HepG2 (cell line): ENCODE data around the gene SLC2A6.

Source experiments
- JARID2 ChIP-seq: sonication (generic); formaldehyde crosslinking; IDR thresholded peaks from 2 replicates; pipeline ENCODE4 v1.8.1; 2023; ENCODE audit warnings: missing genetic modification reagents, inconsistent platforms; ENCODE audit not compliant: insufficient replicate concordance
- POLR2AphosphoS5 ChIP-seq: IDR thresholded peaks from 2 replicates; pipeline ENCODE4 v1.6.1; 2012; ENCODE audit warnings: low read depth, low read length
- SUZ12 ChIP-seq: fragments of 150-350 bp; IDR thresholded peaks from 2 replicates; pipeline ENCODE4 v1.6.1; 2014; ENCODE audit warnings: low read depth, low read length
- TCF12 ChIP-seq, 2 experiments: fragments of 450-650 bp in 1 of 2; sonication (generic) in 1 of 2; formaldehyde crosslinking in 1 of 2; IDR thresholded peaks; 2 replicates each; pipeline versions ENCODE4 v1.6.1 to v1.8.0; 2017 to 2022; ENCODE audit warnings: antibody characterized with exemption in 1 of 2, mild to moderate bottlenecking in 1 of 2, missing genetic modification reagents in 1 of 2, moderate library complexity in 1 of 2
- ZNF260 ChIP-seq: sonication (generic); formaldehyde crosslinking; IDR thresholded peaks from 2 replicates; pipeline ENCODE4 v1.4.0; 2020; ENCODE audit warnings: missing genetic modification reagents, low read depth, mild to moderate bottlenecking, borderline replicate concordance
- TF ChIP-seq, protein P1 (sequence below), 2 experiments: IDR thresholded peaks; 2 replicates each; pipeline ENCODE4 v1.6.1; 2011 to 2012; ENCODE audit warnings: low read length in 2 of 2, borderline replicate concordance in 1 of 2, low read depth in 1 of 2, mild to moderate bottlenecking in 1 of 2, moderate library complexity in 1 of 2
- TF ChIP-seq, protein P2 (sequence below): sonication (generic); formaldehyde crosslinking; IDR thresholded peaks from 2 replicates; pipeline ENCODE4 v1.4.0; 2020; ENCODE audit warnings: mild to moderate bottlenecking, missing genetic modification reagents
- TF ChIP-seq, protein P3 (sequence below): IDR thresholded peaks from 2 replicates; pipeline ENCODE4 v1.6.1; 2012; ENCODE audit warnings: inconsistent platforms

DNA sequence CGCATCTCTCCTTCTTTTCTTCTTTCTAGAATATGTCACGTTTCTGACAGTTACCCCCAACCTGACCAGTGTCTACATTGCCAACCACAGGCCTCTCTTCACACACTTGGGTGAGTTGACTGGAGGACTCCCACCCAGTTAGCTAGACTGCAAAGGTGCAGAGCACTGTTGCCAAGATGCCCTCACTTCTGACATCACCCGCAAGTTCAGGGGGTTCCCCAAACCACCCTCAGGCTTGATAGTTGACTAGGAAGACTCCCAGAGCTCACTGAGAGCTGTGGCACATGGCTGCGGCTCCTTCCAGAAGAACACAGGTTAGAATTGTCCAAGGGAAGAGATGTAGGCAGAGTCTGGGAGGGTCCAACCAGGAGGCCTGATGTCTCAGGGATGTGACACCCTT lies 39.6 kb downstream of the SLC2A6 start:
- no peak for TF ChIP-seq POLR2AphosphoS5
- TF ChIP-seq, protein P1, sequence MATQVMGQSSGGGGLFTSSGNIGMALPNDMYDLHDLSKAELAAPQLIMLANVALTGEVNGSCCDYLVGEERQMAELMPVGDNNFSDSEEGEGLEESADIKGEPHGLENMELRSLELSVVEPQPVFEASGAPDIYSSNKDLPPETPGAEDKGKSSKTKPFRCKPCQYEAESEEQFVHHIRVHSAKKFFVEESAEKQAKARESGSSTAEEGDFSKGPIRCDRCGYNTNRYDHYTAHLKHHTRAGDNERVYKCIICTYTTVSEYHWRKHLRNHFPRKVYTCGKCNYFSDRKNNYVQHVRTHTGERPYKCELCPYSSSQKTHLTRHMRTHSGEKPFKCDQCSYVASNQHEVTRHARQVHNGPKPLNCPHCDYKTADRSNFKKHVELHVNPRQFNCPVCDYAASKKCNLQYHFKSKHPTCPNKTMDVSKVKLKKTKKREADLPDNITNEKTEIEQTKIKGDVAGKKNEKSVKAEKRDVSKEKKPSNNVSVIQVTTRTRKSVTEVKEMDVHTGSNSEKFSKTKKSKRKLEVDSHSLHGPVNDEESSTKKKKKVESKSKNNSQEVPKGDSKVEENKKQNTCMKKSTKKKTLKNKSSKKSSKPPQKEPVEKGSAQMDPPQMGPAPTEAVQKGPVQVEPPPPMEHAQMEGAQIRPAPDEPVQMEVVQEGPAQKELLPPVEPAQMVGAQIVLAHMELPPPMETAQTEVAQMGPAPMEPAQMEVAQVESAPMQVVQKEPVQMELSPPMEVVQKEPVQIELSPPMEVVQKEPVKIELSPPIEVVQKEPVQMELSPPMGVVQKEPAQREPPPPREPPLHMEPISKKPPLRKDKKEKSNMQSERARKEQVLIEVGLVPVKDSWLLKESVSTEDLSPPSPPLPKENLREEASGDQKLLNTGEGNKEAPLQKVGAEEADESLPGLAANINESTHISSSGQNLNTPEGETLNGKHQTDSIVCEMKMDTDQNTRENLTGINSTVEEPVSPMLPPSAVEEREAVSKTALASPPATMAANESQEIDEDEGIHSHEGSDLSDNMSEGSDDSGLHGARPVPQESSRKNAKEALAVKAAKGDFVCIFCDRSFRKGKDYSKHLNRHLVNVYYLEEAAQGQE (IDR thresholded peaks at IDR 0.05; ENCODE audit: borderline replicate concordance in 1 of 2, low read depth in 1 of 2, low read length in 2 of 2): no peak
- TF ChIP-seq, protein P2, sequence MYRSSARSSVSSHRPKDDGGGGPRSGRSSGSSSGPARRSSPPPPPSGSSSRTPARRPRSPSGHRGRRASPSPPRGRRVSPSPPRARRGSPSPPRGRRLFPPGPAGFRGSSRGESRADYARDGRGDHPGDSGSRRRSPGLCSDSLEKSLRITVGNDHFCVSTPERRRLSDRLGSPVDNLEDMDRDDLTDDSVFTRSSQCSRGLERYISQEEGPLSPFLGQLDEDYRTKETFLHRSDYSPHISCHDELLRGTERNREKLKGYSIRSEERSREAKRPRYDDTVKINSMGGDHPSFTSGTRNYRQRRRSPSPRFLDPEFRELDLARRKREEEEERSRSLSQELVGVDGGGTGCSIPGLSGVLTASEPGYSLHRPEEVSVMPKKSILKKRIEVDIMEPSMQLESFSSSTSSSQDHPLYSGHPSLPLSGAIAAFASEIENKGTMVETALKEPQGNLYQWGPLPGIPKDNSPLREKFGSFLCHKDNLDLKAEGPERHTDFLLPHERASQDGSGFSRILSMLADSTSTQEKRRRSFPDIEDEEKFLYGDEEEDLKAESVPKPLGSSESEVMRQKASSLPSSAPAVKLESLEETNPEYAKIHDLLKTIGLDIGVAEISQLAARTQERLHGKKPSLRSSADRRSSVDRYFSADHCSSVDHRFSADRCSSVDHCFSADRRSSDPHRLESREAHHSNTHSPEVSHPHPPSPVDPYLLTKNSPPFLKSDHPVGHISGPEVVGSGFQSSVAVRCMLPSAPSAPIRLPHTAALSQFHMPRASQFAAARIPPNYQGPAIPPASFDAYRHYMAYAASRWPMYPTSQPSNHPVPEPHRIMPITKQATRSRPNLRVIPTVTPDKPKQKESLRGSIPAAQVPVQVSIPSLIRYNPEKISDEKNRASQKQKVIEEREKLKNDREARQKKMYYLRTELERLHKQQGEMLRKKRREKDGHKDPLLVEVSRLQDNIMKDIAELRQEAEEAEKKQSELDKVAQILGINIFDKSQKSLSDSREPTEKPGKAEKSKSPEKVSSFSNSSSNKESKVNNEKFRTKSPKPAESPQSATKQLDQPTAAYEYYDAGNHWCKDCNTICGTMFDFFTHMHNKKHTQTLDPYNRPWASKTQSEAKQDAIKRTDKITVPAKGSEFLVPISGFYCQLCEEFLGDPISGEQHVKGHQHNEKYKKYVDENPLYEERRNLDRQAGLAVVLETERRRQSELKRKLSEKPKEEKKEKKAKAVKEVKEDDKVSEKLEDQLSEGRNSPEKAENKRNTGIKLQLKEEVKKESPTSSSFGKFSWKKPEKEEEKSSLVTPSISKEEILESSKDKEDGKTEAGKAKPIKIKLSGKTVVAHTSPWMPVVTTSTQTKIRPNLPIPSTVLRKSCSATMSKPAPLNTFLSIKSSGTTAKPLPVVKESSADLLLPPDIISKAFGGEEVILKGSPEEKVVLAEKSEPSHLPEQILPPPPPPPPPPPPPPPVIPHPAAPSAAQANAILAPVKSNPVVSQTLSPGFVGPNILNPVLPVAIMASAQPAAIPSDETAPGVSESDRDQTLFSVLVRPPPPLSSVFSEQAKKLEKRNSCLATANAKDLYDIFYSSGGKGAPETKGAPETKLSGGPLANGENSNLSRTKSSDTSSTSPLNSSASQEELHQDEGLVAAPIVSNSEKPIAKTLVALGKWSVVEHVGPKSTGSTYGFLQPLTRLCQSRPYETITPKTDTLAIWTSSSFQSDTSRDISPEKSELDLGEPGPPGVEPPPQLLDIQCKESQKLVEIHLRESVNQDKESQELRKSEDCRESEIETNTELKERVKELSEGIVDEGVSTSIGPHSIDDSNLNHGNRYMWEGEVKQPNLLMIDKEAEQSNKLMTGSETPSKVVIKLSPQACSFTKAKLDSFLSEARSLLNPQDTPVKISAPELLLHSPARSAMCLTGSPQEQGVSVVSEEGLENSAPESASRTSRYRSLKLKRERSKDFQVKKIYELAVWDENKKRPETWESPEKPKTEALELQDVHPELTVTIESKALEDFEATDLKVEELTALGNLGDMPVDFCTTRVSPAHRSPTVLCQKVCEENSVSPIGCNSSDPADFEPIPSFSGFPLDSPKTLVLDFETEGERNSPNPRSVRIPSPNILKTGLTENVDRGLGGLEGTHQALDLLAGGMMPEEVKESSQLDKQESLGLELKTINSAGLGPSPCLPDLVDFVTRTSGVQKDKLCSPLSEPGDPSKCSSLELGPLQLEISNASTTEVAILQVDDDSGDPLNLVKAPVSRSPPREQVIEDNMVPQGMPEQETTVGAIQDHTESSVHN: no peak
- no peak for TF ChIP-seq SUZ12
- TF ChIP-seq JARID2: no peak
- TF ChIP-seq TCF12 (IDR thresholded peaks at IDR 0.05): no peak
- TF ChIP-seq TCF12 (CRISPR knock-in tag; IDR thresholded peaks at IDR 0.05): no peak
- no peak for TF ChIP-seq ZNF260
- TF ChIP-seq, protein P3, sequence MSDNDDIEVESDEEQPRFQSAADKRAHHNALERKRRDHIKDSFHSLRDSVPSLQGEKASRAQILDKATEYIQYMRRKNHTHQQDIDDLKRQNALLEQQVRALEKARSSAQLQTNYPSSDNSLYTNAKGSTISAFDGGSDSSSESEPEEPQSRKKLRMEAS: no peak
